Glutamatergic neuron (in vitro differentiated cells): Measurements from ENCODE around the gene PDYN. TPM values are rescaled to one million over a fixed set of nuclear protein-coding genes. Genes with fewer than 3 reads are reported as not detected.

Experiments used
- DNase-seq: peaks from one replicate; pipeline ENCODE4 v3.0.0; 2022
- H3K27ac Mint-ChIP-seq: one replicate; pipeline ENCODE4 v1.8.0; 2020; ENCODE audit warnings: mild to moderate bottlenecking, mixed read lengths, inconsistent platforms; ENCODE audit not compliant: unreplicated experiment
- H3K27me3 Mint-ChIP-seq: one replicate; pipeline ENCODE4 v1.8.0; 2020; ENCODE audit warnings: mild to moderate bottlenecking, moderate library complexity, mixed read lengths, inconsistent platforms; ENCODE audit not compliant: unreplicated experiment
- H3K36me3 Mint-ChIP-seq: one replicate; pipeline ENCODE4 v1.8.0; 2020; ENCODE audit warnings: mild to moderate bottlenecking, mixed read lengths, inconsistent platforms; ENCODE audit not compliant: unreplicated experiment
- H3K4me1 Mint-ChIP-seq: one replicate; pipeline ENCODE4 v1.8.0; 2020; ENCODE audit warnings: mild to moderate bottlenecking, low read depth, mixed read lengths, inconsistent platforms; ENCODE audit not compliant: unreplicated experiment
- H3K4me3 Mint-ChIP-seq: one replicate; pipeline ENCODE4 v1.8.0; 2020; ENCODE audit warnings: mild to moderate bottlenecking, mixed read lengths, inconsistent platforms; ENCODE audit not compliant: unreplicated experiment
- H3K9me3 Mint-ChIP-seq: one replicate; pipeline ENCODE4 v1.8.0; 2020; ENCODE audit warnings: mild to moderate bottlenecking, moderate library complexity, mixed read lengths, inconsistent platforms; ENCODE audit not compliant: unreplicated experiment
- total RNA-seq: library from RNA; stranded (reverse); fragmentation: NEBNext Ultra II Directional; extraction: Animal tissue kit (Norgen Biotek cat#: 25700); gene quantifications from one replicate; pipeline ENCODE4 v1.2.1, GENCODE V29; 2021; ENCODE audit not compliant: unreplicated experiment
- TF ChIP-seq, protein P1 (sequence below): fragments of 200-600 bp; sonication (generic); IDR thresholded peaks from one replicate; pipeline ENCODE4 v1.5.0; 2021; ENCODE audit not compliant: partially characterized antibody, unreplicated experiment

The PDYN gene
- total RNA-seq, 1 donor from 2014 or later, result not detected

DNA sequence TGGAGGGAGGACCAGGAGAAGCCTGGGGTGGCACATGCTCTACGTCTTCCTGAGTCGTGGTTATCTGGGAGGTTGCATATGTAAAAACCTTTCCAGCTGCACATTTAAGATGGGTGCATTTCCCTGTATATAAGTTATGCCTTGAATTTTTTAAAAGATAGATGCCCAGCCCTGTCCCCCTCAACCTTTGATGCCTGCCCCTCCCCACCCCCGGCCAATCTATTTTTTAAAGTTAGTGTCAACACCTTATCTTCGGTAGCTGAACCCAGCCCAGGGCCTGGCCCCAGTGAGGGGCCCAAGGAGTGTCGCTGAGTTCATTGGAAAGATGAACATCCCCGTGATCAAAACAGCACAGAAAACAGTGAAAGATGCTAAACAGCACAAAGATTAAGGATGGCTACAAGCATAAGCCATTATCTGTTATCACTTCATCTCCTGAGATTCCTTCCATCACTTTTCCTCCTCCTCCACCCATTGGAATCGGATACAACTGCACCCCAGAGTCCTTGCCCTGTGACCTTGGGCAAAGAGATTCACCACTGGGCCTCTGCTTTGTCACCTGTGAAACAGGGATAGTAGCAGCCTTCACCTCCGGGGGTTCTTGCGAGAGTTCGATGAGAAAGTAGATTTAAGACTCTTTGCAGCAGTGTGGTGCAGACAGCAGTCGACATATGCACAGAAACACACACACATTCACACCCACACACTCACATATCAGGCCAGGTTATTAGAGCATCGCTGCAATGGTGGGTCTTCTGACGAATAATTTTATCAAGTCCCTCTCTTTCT lies 51.2 kb downstream of the PDYN start:
- TF ChIP-seq, protein P1, sequence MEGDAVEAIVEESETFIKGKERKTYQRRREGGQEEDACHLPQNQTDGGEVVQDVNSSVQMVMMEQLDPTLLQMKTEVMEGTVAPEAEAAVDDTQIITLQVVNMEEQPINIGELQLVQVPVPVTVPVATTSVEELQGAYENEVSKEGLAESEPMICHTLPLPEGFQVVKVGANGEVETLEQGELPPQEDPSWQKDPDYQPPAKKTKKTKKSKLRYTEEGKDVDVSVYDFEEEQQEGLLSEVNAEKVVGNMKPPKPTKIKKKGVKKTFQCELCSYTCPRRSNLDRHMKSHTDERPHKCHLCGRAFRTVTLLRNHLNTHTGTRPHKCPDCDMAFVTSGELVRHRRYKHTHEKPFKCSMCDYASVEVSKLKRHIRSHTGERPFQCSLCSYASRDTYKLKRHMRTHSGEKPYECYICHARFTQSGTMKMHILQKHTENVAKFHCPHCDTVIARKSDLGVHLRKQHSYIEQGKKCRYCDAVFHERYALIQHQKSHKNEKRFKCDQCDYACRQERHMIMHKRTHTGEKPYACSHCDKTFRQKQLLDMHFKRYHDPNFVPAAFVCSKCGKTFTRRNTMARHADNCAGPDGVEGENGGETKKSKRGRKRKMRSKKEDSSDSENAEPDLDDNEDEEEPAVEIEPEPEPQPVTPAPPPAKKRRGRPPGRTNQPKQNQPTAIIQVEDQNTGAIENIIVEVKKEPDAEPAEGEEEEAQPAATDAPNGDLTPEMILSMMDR, result no peak
- H3K9me3 Mint-ChIP-seq, result peaks cover 2% of the 10 kb centered on the region
- peaks cover 8% of the 10 kb centered on the region for H3K27me3 Mint-ChIP-seq
- no peak overlapping the region for H3K27ac Mint-ChIP-seq
- H3K4me3 Mint-ChIP-seq, result no peak overlapping the region
- H3K4me1 Mint-ChIP-seq, result peaks cover 4% of the 10 kb centered on the region
- no peak for DNase-seq
- H3K36me3 Mint-ChIP-seq, result no peaks in the 10 kb centered on the region

DNA sequence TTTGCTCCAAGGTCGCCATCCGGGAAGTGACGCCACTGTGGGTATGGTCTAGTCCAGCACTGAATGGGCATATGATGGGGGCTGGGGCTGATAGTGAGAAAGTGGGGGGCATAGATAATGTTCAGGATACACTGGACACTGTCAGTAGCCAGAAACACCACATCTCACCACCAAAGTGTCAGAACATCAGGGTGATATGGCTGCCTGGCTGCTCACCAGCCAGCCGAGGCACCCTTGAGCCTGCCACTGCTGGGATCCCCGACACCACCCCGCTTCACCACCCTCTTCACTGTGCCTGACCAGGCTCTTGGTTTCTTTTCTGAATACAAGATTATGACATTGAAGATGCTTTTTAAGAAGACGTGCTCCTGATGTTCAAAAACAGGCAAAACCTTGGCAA lies 51.8 kb downstream of the PDYN start:
- TF ChIP-seq, protein P1, result no peak
- H3K4me3 Mint-ChIP-seq, result no peak overlapping the region
- H3K27me3 Mint-ChIP-seq, result peaks cover 6% of the 10 kb centered on the region
- H3K9me3 Mint-ChIP-seq, result peaks cover 2% of the 10 kb centered on the region
- no peak for DNase-seq
- H3K36me3 Mint-ChIP-seq, result no peaks in the 10 kb centered on the region
- H3K27ac Mint-ChIP-seq, result no peak overlapping the region
- H3K4me1 Mint-ChIP-seq, result peaks cover 2% of the 10 kb centered on the region

DNA sequence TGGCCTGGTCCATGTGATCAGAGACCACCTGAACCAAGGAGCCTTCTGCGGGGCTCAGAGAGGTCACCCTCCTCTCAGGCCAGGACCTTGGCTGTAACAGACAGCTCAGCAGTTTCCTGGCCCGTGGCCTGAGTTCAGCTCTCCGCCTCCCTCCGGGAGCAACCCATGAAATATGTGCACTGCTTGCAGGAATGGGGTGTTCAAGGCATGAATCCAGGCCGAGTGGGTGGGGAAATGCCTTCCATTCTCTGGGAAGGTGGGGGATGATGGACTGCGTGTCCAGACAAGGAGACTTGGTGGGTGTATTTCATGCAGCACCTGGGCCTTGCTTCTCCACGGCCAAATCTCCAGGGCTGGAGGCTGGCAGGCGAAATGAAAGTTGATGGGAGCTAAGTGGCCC lies 52.6 kb downstream of the PDYN start:
- H3K4me3 Mint-ChIP-seq, result no peak overlapping the region
- H3K9me3 Mint-ChIP-seq, result peaks cover 5% of the 10 kb centered on the region
- TF ChIP-seq, protein P1, result no peak
- H3K27ac Mint-ChIP-seq, result no peak overlapping the region
- peaks cover 11% of the 10 kb centered on the region for H3K27me3 Mint-ChIP-seq
- DNase-seq, result no peak
- H3K36me3 Mint-ChIP-seq, result no peaks in the 10 kb centered on the region
- no peaks in the 10 kb centered on the region for H3K4me1 Mint-ChIP-seq

DNA sequence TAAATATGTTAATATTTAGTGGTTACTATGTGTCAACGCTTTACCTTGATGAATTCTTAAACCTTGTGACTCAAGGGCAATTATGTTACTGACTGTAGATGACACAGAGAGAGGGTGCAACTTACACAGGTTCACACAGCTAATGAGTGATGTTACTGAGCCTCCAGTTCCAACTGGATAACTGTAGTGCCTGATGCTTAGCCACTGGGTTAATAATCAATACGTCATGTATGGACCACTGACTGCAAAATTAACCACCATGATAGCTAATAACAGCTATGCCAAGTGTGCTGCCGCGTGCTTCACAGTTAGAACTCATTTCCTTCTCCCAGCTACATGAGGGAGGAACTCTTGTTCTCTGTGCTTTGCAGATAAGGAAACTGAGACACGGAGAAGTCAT lies 53.3 kb downstream of the PDYN start:
- Mint-ChIP-seq H3K27ac (no peak overlapping the region), H3K9me3 (peaks cover 5% of the 10 kb centered on the region), H3K27me3 (peaks cover 11% of the 10 kb centered on the region), H3K4me3 (no peak overlapping the region), H3K36me3 (no peaks in the 10 kb centered on the region), H3K4me1 (no peaks in the 10 kb centered on the region)
- TF ChIP-seq, protein P1, result no peak
- DNase-seq, result no peak

DNA sequence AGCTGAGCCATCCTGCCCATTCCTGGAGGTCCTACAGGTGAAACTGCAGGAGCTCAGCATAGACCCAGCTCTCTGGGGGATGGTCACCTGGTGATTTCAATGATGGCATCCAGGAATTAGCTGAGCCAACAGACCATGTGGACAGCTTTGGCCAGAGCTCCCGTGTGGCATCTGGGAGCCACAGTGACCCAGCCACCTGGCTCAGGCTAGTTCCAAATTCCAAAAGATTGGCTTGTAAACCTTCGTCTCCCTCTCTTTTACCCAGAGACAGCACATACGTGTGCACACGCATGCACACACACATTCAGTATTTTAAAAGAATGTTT lies 54.6 kb downstream of the PDYN start:
- Mint-ChIP-seq H3K36me3 (no peaks in the 10 kb centered on the region), H3K4me3 (no peak overlapping the region), H3K27me3 (peaks cover 8% of the 10 kb centered on the region), H3K4me1 (no peaks in the 10 kb centered on the region), H3K9me3 (peaks cover 5% of the 10 kb centered on the region), H3K27ac (no peak overlapping the region)
- TF ChIP-seq, protein P1, result no peak
- no peak for DNase-seq
